Activated CD8-positive, alpha-beta memory T cell treated with anti-CD3 and anti-CD28 coated beads for 4 hours (primary cell): Measurements from ENCODE around the gene ZNF486.
"Not testable (repeated sequence)": the region's sequence is repeated elsewhere in the genome, so short reads cannot be mapped to it uniquely, and the experiment has no call there.

ENCODE experiments used
- DNase-seq, 2 donors: peaks; one replicate each; pipeline ENCODE4 v3.0.0-alpha.2; 2020; ENCODE audit warnings: low read depth in 2 of 2

The ZNF486 gene

GRCh38 chr19:20233105-20233504 lies 66.1 kb downstream of the ZNF486 start:
- DNase-seq, result no peak

DNA sequence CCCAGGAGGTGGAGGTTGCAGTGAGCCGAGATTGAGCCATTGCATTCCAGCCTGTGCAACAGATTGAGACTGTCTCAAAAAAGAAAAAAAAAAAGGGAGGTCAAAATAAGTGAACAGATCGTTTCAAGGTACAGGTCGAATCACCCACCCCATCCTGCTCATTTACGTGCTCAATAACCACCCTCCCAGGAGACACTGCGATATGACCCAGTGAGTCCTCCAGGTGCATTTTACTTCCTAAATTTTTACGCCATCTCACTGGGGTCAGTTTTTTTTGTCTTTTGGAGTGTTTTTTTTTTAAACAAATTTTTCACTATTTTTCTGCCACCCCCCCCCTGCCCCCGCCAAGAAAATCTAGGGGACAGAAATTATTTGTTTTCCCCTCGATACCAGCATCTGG lies 68.1 kb downstream of the ZNF486 start:
- no peak for DNase-seq

DNA sequence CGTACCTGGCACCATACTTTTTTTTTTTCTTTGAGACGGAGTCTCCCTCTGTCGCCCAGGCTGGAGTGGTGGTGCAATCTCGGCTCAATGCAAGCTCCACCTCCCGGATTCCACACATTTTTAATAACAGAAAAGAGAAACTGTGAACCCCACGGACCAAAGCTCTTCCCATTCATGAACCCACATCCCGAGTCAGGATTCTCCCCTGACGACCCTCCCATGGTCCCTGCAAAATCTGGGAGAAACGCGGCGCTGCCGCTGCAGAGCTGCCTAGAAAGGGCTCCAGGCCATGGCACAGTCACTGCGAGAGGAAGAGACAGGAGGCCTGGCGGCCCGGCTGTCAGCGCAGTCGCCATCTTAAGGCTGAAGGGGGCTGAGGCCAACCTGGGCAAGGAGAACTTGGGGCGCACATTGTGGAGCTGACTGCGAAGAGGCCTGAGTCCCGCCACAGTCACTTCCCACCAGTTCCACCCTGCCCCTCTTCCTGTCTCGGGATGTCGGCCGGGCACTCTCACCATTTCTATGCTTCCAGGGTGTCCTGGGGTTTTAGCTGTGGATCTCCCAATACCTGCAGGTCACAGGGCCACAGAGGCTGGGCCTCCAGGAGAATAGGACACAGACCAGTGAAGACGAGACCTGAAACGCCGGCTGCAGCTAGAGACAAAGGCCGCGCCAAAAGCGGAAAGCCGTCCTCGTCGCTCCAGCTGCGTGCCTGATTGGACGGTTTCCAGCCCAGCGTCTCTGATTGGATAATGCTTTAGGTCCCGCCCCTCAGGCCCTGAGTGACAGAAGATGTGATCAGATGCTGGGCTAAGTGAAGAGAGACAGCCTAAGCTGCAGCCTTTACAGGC lies 71.0 kb downstream of the ZNF486 start:
- peak; percentile 55 to 66 for DNase-seq

GRCh38 chr19:20243629-20244028 lies 76.6 kb downstream of the ZNF486 start:
- DNase-seq, result no peak

- DNase-seq, result no peak
Observed at GRCh38 chr19:20244356-20244755, 77.3 kb downstream of the ZNF486 start.

DNA sequence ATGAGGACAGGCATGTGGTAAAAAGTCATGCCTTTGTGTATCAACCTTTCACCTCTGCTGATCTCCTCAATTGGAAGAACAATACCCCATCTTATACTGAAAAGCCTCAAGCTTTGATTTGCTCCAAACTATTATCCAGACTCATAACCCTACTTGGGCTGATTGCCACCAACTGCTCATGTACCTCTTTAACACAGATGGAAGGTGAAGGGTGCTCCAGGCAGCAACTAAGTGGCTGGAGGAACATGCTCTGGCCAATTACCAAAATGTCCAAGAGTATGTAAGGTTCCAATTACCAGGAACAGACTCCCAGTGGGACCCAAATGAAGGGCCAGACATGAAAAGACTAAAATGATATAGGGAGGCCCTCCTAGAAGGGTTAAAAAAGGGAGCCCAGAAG lies 78.3 kb downstream of the ZNF486 start:
- DNase-seq, result no peak

GRCh38 chr19:20247016-20247683 lies 80.1 kb downstream of the ZNF486 start:
- no peak for DNase-seq

- DNase-seq, result not testable (repeated sequence)
Observed at GRCh38 chr19:20248258-20248657, 81.2 kb downstream of the ZNF486 start.
